Endothelial cell of umbilical vein (primary cell): ENCODE results near the gene BICRA. TPM values are rescaled to one million over a fixed set of nuclear protein-coding genes. Genes with fewer than 3 reads are reported as not detected.

Source experiments
- BruUV-seq: library from RNA; stranded (reverse); fragments of 400-500 nt; replicated peaks from 2 replicates; lab custom pipeline; 2021; lab: Mats Ljungman, UMichigan
- CTCF ChIA-PET: fragments of 300-600, 350-600 bp; sonication (Branson Sonifier 250); formaldehyde crosslinking; loops from one replicate; lab custom pipeline; 2021; ENCODE audit warnings: antibody characterized with exemption, inconsistent platforms; lab: Charles Lee
- POLR2A ChIA-PET: fragments of 300-600, 350-600 bp; sonication (Branson Sonifier 250); formaldehyde crosslinking; loops from one replicate; lab custom pipeline; 2021; ENCODE audit warnings: antibody characterized with exemption, inconsistent platforms; lab: Charles Lee
- DNase-seq: peaks from one replicate; pipeline ENCODE4 v3.0.0-alpha.2; 2011; ENCODE audit warnings: low read depth, low spot score
- FAIRE-seq: peaks from 2 replicates; lab custom pipeline; 2011; peaks lifted over from hg19 to GRCh38; lab: Jason Lieb, UNC
- H2AFZ ChIP-seq: 2 replicates; pipeline ENCODE4 v1.6.0; 2012; ENCODE audit warnings: low read depth, low read length, control low read depth, inconsistent platforms
- H3K27ac ChIP-seq: 2 replicates; pipeline ENCODE4 v1.5.1; 2011; ENCODE audit warnings: low read depth, mild to moderate bottlenecking, control low read depth, low read length, moderate library complexity; ENCODE audit not compliant: insufficient read depth
- H3K27me3 ChIP-seq, 2 experiments: 2 replicates each; pipeline versions ENCODE4 v1.6.0 to v1.6.1; 2011; ENCODE audit warnings: low read length in 2 of 2, mixed read lengths in 1 of 2; ENCODE audit not compliant: control insufficient read depth in 2 of 2, insufficient read depth in 2 of 2
- H3K36me3 ChIP-seq, 2 experiments: 2 replicates in 1 of 2; 3 replicates in 1 of 2; pipeline ENCODE4 v1.5.1; 2011; ENCODE audit warnings: low read length in 2 of 2, mild to moderate bottlenecking in 1 of 2, moderate library complexity in 1 of 2; ENCODE audit not compliant: control insufficient read depth in 2 of 2, insufficient read depth in 2 of 2; ENCODE audit errors: extremely low read depth in 1 of 2
- H3K4me1 ChIP-seq: 3 replicates; pipeline ENCODE4 v1.5.1; 2011; ENCODE audit warnings: mild to moderate bottlenecking, low read length; ENCODE audit not compliant: control insufficient read depth, insufficient read depth; ENCODE audit errors: extremely low read depth
- H3K4me2 ChIP-seq: 2 replicates; pipeline ENCODE4 v1.6.1; 2011; ENCODE audit warnings: low read length, control low read depth, mixed read lengths; ENCODE audit not compliant: insufficient read depth
- H3K4me3 ChIP-seq, 3 experiments: fragments of 200-600 bp in 1 of 3; sonication (generic), shearing (Covaris generic) in 1 of 3; replicated peaks in 1 of 3; 2 replicates each; pipeline ENCODE4 v1.5.1; 2011 to 2016; ENCODE audit warnings: control low read depth in 3 of 3, low read length in 3 of 3, mild to moderate bottlenecking in 2 of 3, inconsistent platforms in 1 of 3, low read depth in 1 of 3, moderate library complexity in 1 of 3; ENCODE audit not compliant: insufficient read depth in 1 of 3
- H3K79me2 ChIP-seq: 2 replicates; pipeline ENCODE4 v1.6.0; 2012; ENCODE audit warnings: low read length, inconsistent platforms; ENCODE audit not compliant: control insufficient read depth, insufficient read depth
- H3K9ac ChIP-seq: replicated peaks from 2 replicates; pipeline ENCODE3; 2011; ENCODE audit warnings: low read length, control low read depth; ENCODE audit not compliant: insufficient read depth; ENCODE audit errors: extremely low read depth
- H3K9me1 ChIP-seq: replicated peaks from 3 replicates; pipeline ENCODE4 v1.6.0; 2011; ENCODE audit warnings: mild to moderate bottlenecking, low read length; ENCODE audit not compliant: control insufficient read depth, insufficient read depth; ENCODE audit errors: extremely low read depth
- H3K9me3 ChIP-seq: replicated peaks from 2 replicates; pipeline ENCODE4 v1.5.1; 2012; ENCODE audit warnings: low read length, inconsistent platforms; ENCODE audit not compliant: control insufficient read depth, insufficient read depth
- H4K20me1 ChIP-seq: replicated peaks from 2 replicates; pipeline ENCODE3; 2011; ENCODE audit warnings: mild to moderate bottlenecking, low read length; ENCODE audit not compliant: control insufficient read depth, insufficient read depth; ENCODE audit errors: extremely low read depth
- CTCF ChIP-seq, 2 donors: IDR thresholded peaks; 1 replicate in 1 of 2; 2 replicates in 1 of 2; pipeline ENCODE4 v1.5.1; 2011; ENCODE audit warnings: low read length in 2 of 2, mild to moderate bottlenecking in 2 of 2, moderate library complexity in 2 of 2, control low read depth in 1 of 2, inconsistent platforms in 1 of 2, low read depth in 1 of 2; ENCODE audit not compliant: insufficient read depth in 1 of 2; ENCODE audit errors: extremely low read depth in 1 of 2
- EZH2 ChIP-seq: IDR thresholded peaks from 2 replicates; pipeline ENCODE4 v1.6.1; 2012; ENCODE audit warnings: borderline replicate concordance, low read depth, mild to moderate bottlenecking, moderate library complexity, low read length, inconsistent platforms; ENCODE audit not compliant: severe bottlenecking
- GATA2 ChIP-seq: IDR thresholded peaks from 2 replicates; pipeline ENCODE4 v1.7.0; 2011; ENCODE audit warnings: low read depth, mild to moderate bottlenecking, moderate library complexity, mixed read lengths, low read length; ENCODE audit not compliant: insufficient read length, insufficient read depth
- dilution Hi-C: fragments of 300-500 bp; cut with MboI; formaldehyde crosslinking; loops from one replicate; pipeline ENCODE4 v1.15.0; 2019; ENCODE audit warnings: low sequenced_read_pairs; ENCODE audit not compliant: extremely low pct_ligation_motif_present
- intact Hi-C: fragments of 100-400 bp; cut with micrococcal nuclease; formaldehyde crosslinking; loops from one replicate; pipeline ENCODE4 v1.10.0; 2022
- polyA plus RNA-seq, 4 experiments: library from polyadenylated mRNA; depleted of rRNA in 3 of 4; stranded (reverse) in 3 of 4; unstranded in 1 of 4; fragments of >200 nt; gene quantifications; 2 replicates each; pipeline versions ENCODE4 v1.2.1 to v1.2.3, GENCODE V29; 2011 to 2012; ENCODE audit warnings: missing spikeins in 1 of 4
- total RNA-seq: library from RNA; stranded (reverse); gene quantifications from 2 replicates; pipeline ENCODE4 v1.2.3, GENCODE V29; 2021

The BICRA gene
- total and polyA plus RNA-seq, 2 donors (not counting 3 experiments of a cell fraction or from before 2014, with no cell fraction given) = 3.8 to 20.5 TPM

- TF ChIP-seq EZH2 = no peak
- peaks cover 2% of the 10 kb centered on the region for H3K4me1 ChIP-seq
- no peak overlapping the region for H3K27ac ChIP-seq
- no peaks in the 10 kb centered on the region for H4K20me1 ChIP-seq
- H3K4me2 ChIP-seq = no peak overlapping the region
- no TSS peak for BruUV-seq
- H3K79me2 ChIP-seq = peaks cover 58% of the 10 kb centered on the region
- H3K9me3 ChIP-seq = no peaks in the 10 kb centered on the region
- H3K4me3 ChIP-seq = no peak overlapping the region
- H3K36me3 ChIP-seq = peaks cover 0 to 11% of the 10 kb centered on the region in 2 experiments
- H2AFZ ChIP-seq = no peak overlapping the region
- ChIA-PET CTCF (no interaction called here), POLR2A (no interaction called here)
- H3K9me1 ChIP-seq = no peaks in the 10 kb centered on the region
- DNase-seq (no peak), FAIRE-seq (no peak)
- intact Hi-C loops = no loop called here
- H3K27me3 ChIP-seq = no peaks in the 10 kb centered on the region
- dilution Hi-C loops = no loop called here
- H3K9ac ChIP-seq = no peak overlapping the region
Observed at GRCh38 chr19:47653856-47654255, 44.9 kb downstream of the BICRA start.

- no peak for FAIRE-seq
- no TSS peak for BruUV-seq
- POLR2A ChIA-PET = no interaction called here
Observed at GRCh38 chr19:47657719-47658118, 48.8 kb downstream of the BICRA start.

More at GRCh38 chr19:47657719-47658118, 48.8 kb downstream of the BICRA start:
- no peak overlapping the region for H3K4me3 ChIP-seq
- H3K27ac ChIP-seq = no peak overlapping the region
- no peak overlapping the region for H2AFZ ChIP-seq
- H4K20me1 ChIP-seq = no peaks in the 10 kb centered on the region
- no peaks in the 10 kb centered on the region for H3K27me3 ChIP-seq
- peaks cover 0 to 2% of the 10 kb centered on the region in 2 experiments for H3K36me3 ChIP-seq
- H3K4me1 ChIP-seq = peaks cover 2% of the 10 kb centered on the region
- DNase-seq = no peak
- H3K79me2 ChIP-seq = peaks cover 48% of the 10 kb centered on the region
- no peaks in the 10 kb centered on the region for H3K9me1 ChIP-seq
- dilution Hi-C loops (no loop called here), intact Hi-C loops (no loop called here)
- no peaks in the 10 kb centered on the region for H3K9me3 ChIP-seq
- CTCF ChIA-PET = no interaction called here
- no peak overlapping the region for H3K4me2 ChIP-seq
- no peak for TF ChIP-seq GATA2
- no peak for TF ChIP-seq CTCF (IDR thresholded peaks at IDR 0.05; ENCODE audit: extremely low read depth in 1 of 2, insufficient read depth in 1 of 2, low read depth in 1 of 2, low read length in 2 of 2)
- no peak overlapping the region for H3K9ac ChIP-seq
